Tibial nerve (tissue), 4 donors: ENCODE measurements around the gene COA5.

Experiments
- CTCF ChIP-seq, 5 experiments: fragments of 200-600 bp in 3 of 5; fragments of 450-650 bp in 2 of 5; sonication (generic) in 3 of 5; IDR thresholded peaks; one replicate each; pipeline ENCODE4 v1.5.1; 2016 to 2019; ENCODE audit warnings: antibody characterized with exemption in 5 of 5, mild to moderate bottlenecking in 3 of 5, moderate library complexity in 2 of 5
- EP300 ChIP-seq, 2 donors: sonication (generic); formaldehyde crosslinking; IDR thresholded peaks; one replicate each; pipeline ENCODE4 v1.6.1; 2017; ENCODE audit warnings: antibody characterized with exemption in 2 of 2, mild to moderate bottlenecking in 1 of 2
- POLR2A ChIP-seq, 2 donors: fragments of 450-650 bp; IDR thresholded peaks; one replicate each; pipeline ENCODE4 v1.6.1; 2017; ENCODE audit warnings: antibody characterized with exemption in 2 of 2, mild to moderate bottlenecking in 2 of 2, moderate library complexity in 2 of 2

DNA sequence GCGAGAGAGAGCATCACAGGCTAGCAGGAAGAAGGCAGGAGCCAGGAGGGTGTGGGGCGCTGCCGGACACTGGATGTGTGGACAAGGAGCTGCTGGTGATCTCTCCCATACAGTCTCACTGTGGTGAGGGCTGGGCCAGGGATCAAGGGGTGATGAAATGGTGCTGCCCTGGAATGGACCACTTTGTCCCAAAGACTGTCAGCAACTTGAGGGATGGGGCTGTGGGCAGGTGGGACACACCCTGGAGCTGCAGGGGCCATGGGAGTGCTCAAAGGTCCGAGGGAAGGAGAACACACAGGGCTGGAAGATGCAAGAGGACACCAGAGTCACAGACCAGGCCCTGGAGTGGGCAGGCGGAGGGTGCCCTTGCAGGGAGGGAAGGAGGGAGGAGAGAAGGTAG, 38.0 kb downstream of the COA5 start:
- TF ChIP-seq CTCF (IDR thresholded peaks at IDR 0.05) (no peak), POLR2A (IDR thresholded peaks at IDR 0.05) (no peak), EP300 (IDR thresholded peaks at IDR 0.05) (no peak)
